Testis (tissue), 2 donors: Measurements from ENCODE around the gene IGSF21.

Experiments used
- CTCF ChIP-seq, 3 experiments: fragments of 450-650 bp in 2 of 3; fragments of 200-600 bp in 1 of 3; sonication (generic) in 1 of 3; IDR thresholded peaks; one replicate each; pipeline ENCODE4 v1.5.1; 2016 to 2019; ENCODE audit warnings: antibody characterized with exemption in 3 of 3, mild to moderate bottlenecking in 2 of 3, moderate library complexity in 1 of 3
- POLR2A ChIP-seq: fragments of 450-650 bp; IDR thresholded peaks from one replicate; pipeline ENCODE4 v1.6.1; 2017; ENCODE audit warnings: antibody characterized with exemption, mild to moderate bottlenecking, moderate library complexity

GRCh38 chr1:18320051-18320450 lies 212.5 kb downstream of the IGSF21 start:
- TF ChIP-seq CTCF (IDR thresholded peaks at IDR 0.05): no peak
- no peak for TF ChIP-seq POLR2A
